SK-N-SH (cell line): Measurements from ENCODE around the gene CFAP65. TPM values are rescaled to one million over a fixed set of nuclear protein-coding genes. Genes with fewer than 3 reads are reported as not detected.

ENCODE experiments used
- CTCF ChIA-PET: fragments of 300-600, 350-600 bp; formaldehyde crosslinking; extraction: SDS; loops from one replicate; lab custom pipeline; 2021; lab: Yijun Ruan, JAX
- POLR2A ChIA-PET: fragments of 350-600 bp; sonication (Branson Sonifier 250); formaldehyde crosslinking; extraction: SDS; loops from one replicate; lab custom pipeline; 2020; ENCODE audit warnings: antibody characterized with exemption, inconsistent platforms; lab: Yijun Ruan, JAX
- DNase-seq: peaks from one replicate; pipeline ENCODE4 v3.0.0; 2012
- H2AFZ ChIP-seq: fragments of 200-600 bp; sonication (generic); 2 replicates; pipeline ENCODE4 v1.8.1; 2016; ENCODE audit warnings: antibody characterized with exemption, mild to moderate bottlenecking, low read depth
- H3F3A ChIP-seq: fragments of 200-600 bp; sonication (generic); replicated peaks from 2 replicates; pipeline ENCODE3; 2016; ENCODE audit warnings: antibody characterized with exemption, mild to moderate bottlenecking; ENCODE audit not compliant: insufficient read depth
- H3K27ac ChIP-seq, 2 experiments: fragments of 200-500 bp in 1 of 2; fragments of 200-600 bp in 1 of 2; sonication (Bioruptor generic) in 1 of 2; sonication (generic), shearing (Covaris generic) in 1 of 2; 2 replicates each; pipeline versions ENCODE4 v1.5.1 to v1.6.1; 2014 to 2016; ENCODE audit warnings: low read depth in 2 of 2, inconsistent platforms in 1 of 2, low read length in 1 of 2, mild to moderate bottlenecking in 1 of 2, mixed read lengths in 1 of 2
- H3K27me3 ChIP-seq: fragments of 200-600 bp; sonication (generic), shearing (Covaris generic); 2 replicates; pipeline ENCODE4 v1.6.1; 2016; ENCODE audit warnings: mixed run types; ENCODE audit not compliant: insufficient read depth
- H3K36me3 ChIP-seq, 2 experiments: fragments of 200-500 bp in 1 of 2; fragments of 200-600 bp in 1 of 2; sonication (Bioruptor generic) in 1 of 2; sonication (generic) in 1 of 2; replicated peaks in 1 of 2; 2 replicates each; pipeline versions ENCODE3 to v1.5.1; 2014 to 2016; ENCODE audit warnings: low read length in 1 of 2, mild to moderate bottlenecking in 1 of 2; ENCODE audit not compliant: insufficient read depth in 2 of 2, control insufficient read depth in 1 of 2
- H3K4me1 ChIP-seq, 2 experiments: fragments of 200-500 bp in 1 of 2; fragments of 200-600 bp in 1 of 2; sonication (Bioruptor generic) in 1 of 2; sonication (generic), shearing (Covaris generic) in 1 of 2; 2 replicates each; pipeline versions ENCODE4 v1.5.1 to v1.6.1; 2014 to 2016; ENCODE audit warnings: low read depth in 1 of 2, low read length in 1 of 2, mixed run types in 1 of 2; ENCODE audit not compliant: insufficient read depth in 2 of 2, control insufficient read depth in 1 of 2
- H3K4me2 ChIP-seq: fragments of 200-600 bp; sonication (generic), shearing (Covaris generic); 2 replicates; pipeline ENCODE4 v1.6.1; 2017; ENCODE audit warnings: mixed run types
- H3K4me3 ChIP-seq, 2 experiments: fragments of 200-500 bp in 1 of 2; fragments of 200-600 bp in 1 of 2; sonication (Bioruptor generic) in 1 of 2; sonication (generic), shearing (Covaris generic) in 1 of 2; 2 replicates each; pipeline versions ENCODE4 v1.5.1 to v1.8.1; 2014 to 2016; ENCODE audit warnings: low read depth in 2 of 2, inconsistent platforms in 1 of 2, low read length in 1 of 2, mild to moderate bottlenecking in 1 of 2, mixed read lengths in 1 of 2, moderate library complexity in 1 of 2
- H3K79me2 ChIP-seq: fragments of 200-600 bp; sonication (generic); 2 replicates; pipeline ENCODE4 v1.8.1; 2017; ENCODE audit warnings: mild to moderate bottlenecking; ENCODE audit not compliant: insufficient read depth
- H3K9ac ChIP-seq: fragments of 200-600 bp; sonication (generic); 2 replicates; pipeline ENCODE4 v1.6.1; 2017; ENCODE audit warnings: mixed run types
- H3K9me2 ChIP-seq: fragments of 200-600 bp; sonication (generic); 2 replicates; pipeline ENCODE4 v1.6.1; 2017; ENCODE audit warnings: mixed run types
- H3K9me3 ChIP-seq: fragments of 200-600 bp; sonication (generic); 2 replicates; pipeline ENCODE4 v1.6.1; 2017; ENCODE audit warnings: mixed run types, mild to moderate bottlenecking, moderate library complexity
- H4K20me1 ChIP-seq: fragments of 200-600 bp; sonication (generic); 2 replicates; pipeline ENCODE4 v1.6.1; 2017; ENCODE audit warnings: mild to moderate bottlenecking, mixed run types; ENCODE audit not compliant: insufficient read depth
- EP300 ChIP-seq, 2 experiments: IDR thresholded peaks; 2 replicates each; pipeline versions ENCODE4 v1.4.0 to v1.6.1; 2012; ENCODE audit warnings: borderline replicate concordance in 1 of 2, low read depth in 1 of 2, low read length in 1 of 2
- EZH2phosphoT487 ChIP-seq: fragments of 200-600 bp; sonication (generic); IDR thresholded peaks from 2 replicates; pipeline ENCODE4 v1.6.1; 2017; ENCODE audit warnings: low read depth, mixed run types, mild to moderate bottlenecking, antibody characterized with exemption, moderate library complexity, borderline replicate concordance
- FOSL2 ChIP-seq: IDR thresholded peaks from 2 replicates; pipeline ENCODE4 v1.4.0; 2012; ENCODE audit warnings: low read depth, mild to moderate bottlenecking, moderate library complexity, borderline replicate concordance
- FOXJ3 ChIP-seq: sonication (generic); formaldehyde crosslinking; IDR thresholded peaks from 2 replicates; pipeline ENCODE4 v1.5.1; 2020; ENCODE audit warnings: mild to moderate bottlenecking, missing genetic modification reagents
- FOXM1 ChIP-seq: IDR thresholded peaks from 2 replicates; pipeline ENCODE4 v1.4.0; 2012; ENCODE audit warnings: low read depth, mild to moderate bottlenecking
- MAX ChIP-seq: IDR thresholded peaks from 2 replicates; pipeline ENCODE4 v1.4.0; 2012; ENCODE audit warnings: low read depth
- MEF2A ChIP-seq: IDR thresholded peaks from 2 replicates; pipeline ENCODE4 v1.4.0; 2012; ENCODE audit warnings: low read depth, borderline replicate concordance
- PBX3 ChIP-seq: IDR thresholded peaks from 2 replicates; pipeline ENCODE4; 2012
- POLR2AphosphoS5 ChIP-seq: IDR thresholded peaks from 2 replicates; pipeline ENCODE4 v1.6.1; 2012; ENCODE audit warnings: low read depth, low read length
- RAD21 ChIP-seq: IDR thresholded peaks from 2 replicates; pipeline ENCODE4 v1.6.1; 2012; ENCODE audit warnings: mild to moderate bottlenecking, low read length
- SMC3 ChIP-seq: IDR thresholded peaks from 2 replicates; pipeline ENCODE4 v1.6.1; 2012; ENCODE audit warnings: low read depth, low read length, improper control_type of control experiment
- ZBTB33 ChIP-seq: IDR thresholded peaks from 2 replicates; pipeline ENCODE4 v1.4.0; 2012; ENCODE audit warnings: low read depth, borderline replicate concordance
- WGBS: methylation state at CpG from one replicate; pipeline ENCODE4 v1.1.6; 2017; ENCODE audit warnings: low lambda C conversion rate; 5-methylcytosine and 5-hydroxymethylcytosine counted together
- polyA plus RNA-seq, 3 experiments: library from polyadenylated mRNA; depleted of rRNA; stranded (reverse); fragments of >200 nt; gene quantifications; 2 replicates each; pipeline ENCODE4 v1.2.3, GENCODE V29; 2012

CFAP65 gene
- polyA plus RNA-seq, 1 of the 3 experiments (the other 2 are of a cell fraction): 0.95 TPM

DNA sequence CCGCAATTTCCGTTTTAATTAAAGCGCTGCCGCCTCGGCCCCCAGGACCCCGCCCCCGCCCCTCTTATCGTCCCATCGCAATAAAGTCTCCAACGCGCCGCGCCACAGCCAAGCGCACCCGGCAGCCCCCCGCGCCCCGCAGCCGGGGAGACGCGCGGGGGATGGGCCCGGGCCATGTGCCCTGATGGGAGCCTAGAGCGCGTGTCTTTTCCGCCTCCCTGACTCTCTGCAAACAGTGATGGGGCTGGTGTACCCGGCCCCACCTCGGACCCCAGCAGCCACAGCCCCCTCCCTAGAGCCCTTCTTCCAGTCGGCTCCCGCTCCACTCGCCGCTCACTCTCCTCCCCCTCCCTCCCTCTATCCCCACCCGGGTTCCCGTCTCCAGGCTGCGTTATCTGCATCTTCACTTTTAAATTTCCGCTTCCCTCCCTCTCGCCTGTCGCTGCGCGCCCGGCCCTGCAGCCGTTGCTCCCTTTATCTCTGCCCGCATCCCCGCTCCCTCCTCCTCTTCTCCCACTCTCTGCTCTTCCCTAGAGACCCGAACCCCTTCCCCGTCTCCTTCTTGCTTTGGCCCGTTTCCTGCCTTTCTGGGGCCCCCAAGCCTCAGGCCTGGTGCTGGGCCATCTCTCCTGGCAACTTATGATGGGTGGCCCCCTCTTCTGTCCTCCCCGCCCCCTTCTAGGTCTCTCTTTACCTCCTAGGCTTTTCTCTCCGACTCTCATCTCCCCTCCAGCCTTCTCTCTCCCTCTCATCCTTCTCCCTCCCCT is 55.8 kb downstream of the CFAP65 start (continued):
- TF ChIP-seq ZBTB33 (no peak), EZH2phosphoT487 (no peak), SMC3 (no peak), EP300 (IDR thresholded peaks at IDR 0.05; ENCODE audit: borderline replicate concordance in 1 of 2, low read depth in 1 of 2, low read length in 1 of 2) (peak in 1 of 2 experiments; percentile 56; a peak in 1 of 4 replicates), FOXM1 (no peak), FOSL2 (no peak), FOXJ3 (CRISPR knock-in tag) (peak; percentile 38; the same call in 1 of the 2 replicates), PBX3 (no peak), RAD21 (0 out of 2 replicates have a peak, but pooled peaks have one; percentile 4), MEF2A (no peak), MAX (no peak)
- TF ChIP-seq, all 33 proteins: peak for 6

DNA sequence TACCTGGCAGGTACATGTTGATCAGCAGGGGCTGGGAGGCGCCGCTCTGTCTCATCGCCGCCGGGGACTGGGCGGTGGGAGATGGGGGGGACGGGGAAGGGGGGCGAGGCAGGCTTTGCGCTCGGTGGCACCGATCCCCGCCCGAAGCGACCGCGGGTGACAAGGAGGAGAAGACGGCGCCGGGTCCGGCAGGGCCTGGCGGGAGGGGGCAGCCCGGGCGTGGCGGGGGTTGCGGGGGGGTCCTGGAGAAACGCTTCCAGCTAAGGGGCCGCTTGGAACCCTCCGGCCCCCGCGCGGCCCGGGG is 56.3 kb downstream of the CFAP65 start, which contains the start of gene FEV:
TSS of gene FEV (minus strand) at position 164 of the 304 bp plus-strand sequence. CDS start at position 55, 109 bp downstream.
- H3K36me3 ChIP-seq: no peaks in the 10 kb centered on the region
- ChIA-PET POLR2A (interaction anchor here (0.8 to 6.4 kb wide), 9 partner anchors 8 to 233 kb away, joined by 3 to 89 read pairs (median 4); partner anchors contain the start of gene CDK5R2), CTCF (interaction anchor here (1.0 to 12.4 kb wide), 12 partner anchors 10 to 310 kb away, joined by 3 to 208 read pairs (median 10); partner anchors contain the start of genes CDK5R2 and CRYBA2)
- H3K9me2 ChIP-seq: no peaks in the 10 kb centered on the region
- no peak within 1 kb of the TSS for H3K9ac ChIP-seq
- no peak within 1 kb of the TSS for H2AFZ ChIP-seq
- no peaks in the 10 kb centered on the region for H3F3A ChIP-seq
- H3K4me3 ChIP-seq: peak within 1 kb of the TSS; percentile 16 to 45; a peak in 3 of 4 replicates
- no peaks in the 10 kb centered on the region for H3K79me2 ChIP-seq
- peaks cover 42% of the 10 kb centered on the region for H3K27me3 ChIP-seq
- peaks cover 0 to 34% of the 10 kb centered on the region in 2 experiments; a peak in 2 of 4 replicates for H3K4me1 ChIP-seq
- H3K9me3 ChIP-seq: no peaks in the 10 kb centered on the region
- H3K27ac ChIP-seq: peak within 1 kb of the TSS in 1 of 2 experiments; percentile 89; a peak in 2 of 4 replicates
- no peaks in the 10 kb centered on the region for H4K20me1 ChIP-seq
- WGBS: 9% methylated on average over 13 of the region's 32 CpGs
- no peak for TF ChIP-seq POLR2AphosphoS5
- 0 out of 2 replicates have a peak, but pooled peaks have one; percentile 57 for TF ChIP-seq EZH2phosphoT487
- TF ChIP-seq, all 33 proteins: peak for 1
- H3K4me2 ChIP-seq: peak within 1 kb of the TSS; percentile 63; the same call in 1 of the 2 replicates
- peak; percentile 84 for DNase-seq
